Smooth muscle cell (in vitro differentiated cells): Measurements from ENCODE around the gene RNF10. TPM values are rescaled to one million over a fixed set of nuclear protein-coding genes. Genes with fewer than 3 reads are reported as not detected.

Experiments
- DNase-seq: peaks from one replicate; lab custom pipeline; 2025; ENCODE audit not compliant: unreplicated experiment; lab: John Stamatoyannopoulos, UW
- H2AFZ ChIP-seq: fragments of 200-600 bp; sonication (generic); 2 replicates; pipeline ENCODE4 v1.6.0; 2016; ENCODE audit warnings: antibody characterized with exemption, low read depth, mild to moderate bottlenecking
- H3F3A ChIP-seq: fragments of 200-600 bp; sonication (generic); 2 replicates; pipeline ENCODE4 v1.6.0; 2017; ENCODE audit warnings: antibody characterized with exemption, low read depth
- H3K27ac ChIP-seq: fragments of 200-600 bp; sonication (generic); 2 replicates; pipeline ENCODE4 v1.5.1; 2016; ENCODE audit warnings: low read depth, mild to moderate bottlenecking
- H3K27me3 ChIP-seq: fragments of 200-600 bp; sonication (generic); 2 replicates; pipeline ENCODE4 v1.6.1; 2016; ENCODE audit warnings: low read depth, mild to moderate bottlenecking
- H3K36me3 ChIP-seq: fragments of 200-600 bp; sonication (generic); 2 replicates; pipeline ENCODE4 v1.5.1; 2016; ENCODE audit warnings: low read depth
- H3K4me1 ChIP-seq: fragments of 200-600 bp; sonication (generic); 2 replicates; pipeline ENCODE4 v1.5.1; 2016; ENCODE audit warnings: low read depth
- H3K4me2 ChIP-seq: fragments of 200-600 bp; sonication (generic); 2 replicates; pipeline ENCODE4 v1.6.0; 2016; ENCODE audit warnings: mild to moderate bottlenecking
- H3K4me3 ChIP-seq: fragments of 200-600 bp; sonication (generic); 2 replicates; pipeline ENCODE4 v1.5.1; 2016; ENCODE audit warnings: mild to moderate bottlenecking
- H3K79me2 ChIP-seq: fragments of 200-600 bp; sonication (generic); 2 replicates; pipeline ENCODE4 v1.6.0; 2016; ENCODE audit warnings: low read depth, mild to moderate bottlenecking
- H3K9ac ChIP-seq: fragments of 200-600 bp; sonication (generic); 2 replicates; pipeline ENCODE4 v1.6.0; 2016; ENCODE audit warnings: low read depth
- H3K9me3 ChIP-seq: fragments of 200-600 bp; sonication (generic); replicated peaks from 2 replicates; pipeline ENCODE4 v1.5.1; 2016; ENCODE audit warnings: low read depth
- H4K20me1 ChIP-seq: fragments of 200-600 bp; sonication (generic); 2 replicates; pipeline ENCODE4 v1.6.0; 2016; ENCODE audit warnings: low read depth
- WGBS: methylation state at CpG from one replicate; pipeline ENCODE4 v1.1.7; 2016; ENCODE audit warnings: low lambda C conversion rate; 5-methylcytosine and 5-hydroxymethylcytosine counted together
- polyA plus RNA-seq: library from polyadenylated mRNA; unstranded; fragments of >200 nt; fragmentation: Nextera tagmentation; extraction: Ambion mirVana; gene quantifications from 2 replicates; pipeline ENCODE4 v1.2.1, GENCODE V29; 2016
- total RNA-seq: library from RNA; depleted of rRNA; stranded (reverse); fragments of >200 nt; gene quantifications from 2 replicates; pipeline ENCODE4 v1.2.3, GENCODE V29; 2014
- TF ChIP-seq, protein P1 (sequence below): fragments of 200-600 bp; sonication (generic); IDR thresholded peaks from 2 replicates; pipeline ENCODE4 v1.5.1; 2017; ENCODE audit warnings: borderline replicate concordance, mild to moderate bottlenecking, antibody characterized with exemption; ENCODE audit not compliant: insufficient read depth, poor library complexity, severe bottlenecking

RNF10 gene
- total and polyA plus RNA-seq, 2 experiments from 2014 or later, result 63.2 to 115 TPM

DNA sequence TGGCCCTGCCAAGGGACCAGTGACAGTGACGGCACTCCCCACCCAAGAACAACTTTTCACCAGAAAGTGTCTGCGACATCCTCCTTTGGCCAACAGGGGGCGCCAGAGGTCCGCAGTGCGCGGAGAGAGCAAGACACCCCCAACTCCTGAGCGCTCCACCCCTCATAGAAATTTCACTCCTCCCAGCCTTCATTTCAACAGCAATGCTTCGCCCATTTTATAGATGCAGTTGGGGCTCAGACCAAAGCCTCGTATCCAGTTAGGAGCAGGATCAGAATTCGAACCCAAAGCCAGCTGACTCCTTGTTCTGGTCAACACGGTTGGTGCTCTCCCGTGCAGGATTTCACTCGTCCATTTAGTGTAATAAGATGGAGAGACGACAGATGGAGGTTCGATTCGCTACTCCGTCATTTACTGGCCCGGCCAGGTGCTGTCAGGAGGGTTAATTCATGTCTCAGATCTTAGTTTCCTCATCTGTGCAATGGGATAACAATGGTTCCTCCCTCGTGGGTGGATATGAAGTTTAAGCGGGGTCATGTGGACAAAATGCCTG is 49.4 kb downstream of the RNF10 start:
- TF ChIP-seq, protein P1, sequence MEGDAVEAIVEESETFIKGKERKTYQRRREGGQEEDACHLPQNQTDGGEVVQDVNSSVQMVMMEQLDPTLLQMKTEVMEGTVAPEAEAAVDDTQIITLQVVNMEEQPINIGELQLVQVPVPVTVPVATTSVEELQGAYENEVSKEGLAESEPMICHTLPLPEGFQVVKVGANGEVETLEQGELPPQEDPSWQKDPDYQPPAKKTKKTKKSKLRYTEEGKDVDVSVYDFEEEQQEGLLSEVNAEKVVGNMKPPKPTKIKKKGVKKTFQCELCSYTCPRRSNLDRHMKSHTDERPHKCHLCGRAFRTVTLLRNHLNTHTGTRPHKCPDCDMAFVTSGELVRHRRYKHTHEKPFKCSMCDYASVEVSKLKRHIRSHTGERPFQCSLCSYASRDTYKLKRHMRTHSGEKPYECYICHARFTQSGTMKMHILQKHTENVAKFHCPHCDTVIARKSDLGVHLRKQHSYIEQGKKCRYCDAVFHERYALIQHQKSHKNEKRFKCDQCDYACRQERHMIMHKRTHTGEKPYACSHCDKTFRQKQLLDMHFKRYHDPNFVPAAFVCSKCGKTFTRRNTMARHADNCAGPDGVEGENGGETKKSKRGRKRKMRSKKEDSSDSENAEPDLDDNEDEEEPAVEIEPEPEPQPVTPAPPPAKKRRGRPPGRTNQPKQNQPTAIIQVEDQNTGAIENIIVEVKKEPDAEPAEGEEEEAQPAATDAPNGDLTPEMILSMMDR, result peak; percentile 88
- H3F3A ChIP-seq, result peaks cover 5% of the 10 kb centered on the region
- peaks cover 13% of the 10 kb centered on the region for H3K4me1 ChIP-seq
- H3K4me2 ChIP-seq, result peak overlapping the region; percentile 84
- peaks cover 19% of the 10 kb centered on the region for H3K27me3 ChIP-seq
- H3K4me3 ChIP-seq, result peak overlapping the region; percentile 8
- no peaks in the 10 kb centered on the region for H3K9me3 ChIP-seq
- no peak overlapping the region for H2AFZ ChIP-seq
- no peaks in the 10 kb centered on the region for H3K36me3 ChIP-seq
- no peaks in the 10 kb centered on the region for H3K79me2 ChIP-seq
- peak; percentile 28 for DNase-seq
- no peak overlapping the region for H3K9ac ChIP-seq
- H3K27ac ChIP-seq, result no peak overlapping the region
- H4K20me1 ChIP-seq, result no peaks in the 10 kb centered on the region
- WGBS, result 35% methylated on average over 20 of the region's 20 CpGs

DNA sequence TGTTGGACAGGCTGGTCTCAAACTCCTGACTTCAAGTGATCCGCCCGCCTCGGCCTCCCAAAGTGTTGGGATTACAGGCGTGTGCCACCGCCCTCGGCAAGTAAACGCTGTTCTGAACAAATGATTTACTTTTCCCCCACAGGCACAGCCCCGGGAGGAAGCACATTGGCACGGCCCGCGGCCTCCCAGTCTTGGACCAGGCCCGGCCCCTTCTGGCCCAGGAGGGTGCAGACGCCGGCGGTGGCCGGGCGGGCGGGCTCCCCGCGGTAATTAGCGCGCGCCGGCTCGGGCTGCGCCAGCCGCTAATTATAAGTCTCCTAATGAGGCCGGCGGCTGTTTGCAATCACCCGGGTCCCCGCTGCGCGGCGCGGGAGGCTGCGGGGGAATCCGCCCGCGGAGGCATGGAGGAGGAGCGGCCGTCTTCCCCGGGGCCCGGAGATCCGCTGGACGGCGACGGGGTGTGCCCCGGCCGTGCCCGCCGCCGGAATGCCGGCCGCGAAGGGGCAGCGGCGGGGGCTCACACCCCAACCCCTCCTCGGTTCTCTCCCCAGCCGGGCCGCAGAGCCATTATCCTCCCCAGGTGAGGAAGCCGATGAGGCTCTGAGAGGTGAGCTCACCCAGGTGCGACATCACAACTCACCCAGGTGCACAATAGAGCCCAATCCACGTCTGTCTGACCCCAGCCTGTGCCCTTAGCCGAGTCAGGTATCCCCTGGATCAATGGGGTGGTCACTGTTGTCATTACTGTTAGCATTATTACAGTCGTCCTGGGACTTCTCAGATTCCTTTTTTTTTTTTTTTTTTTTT is 50.4 kb downstream of the RNF10 start:
- Histone ChIP-seq H2AFZ (peak overlapping the region; percentile 72), H3K36me3 (no peaks in the 10 kb centered on the region), H3F3A (no peaks in the 10 kb centered on the region), H3K4me3 (peak overlapping the region; percentile 52), H3K27ac (no peak overlapping the region), H3K27me3 (peaks cover 19% of the 10 kb centered on the region), H3K79me2 (no peaks in the 10 kb centered on the region), H3K9me3 (no peaks in the 10 kb centered on the region), H3K4me2 (peak overlapping the region; percentile 84), H4K20me1 (no peaks in the 10 kb centered on the region), H3K4me1 (peaks cover 13% of the 10 kb centered on the region), H3K9ac (no peak overlapping the region)
- WGBS, result 5% methylated on average over 64 of the region's 65 CpGs
- DNase-seq, result peak; percentile 9
- TF ChIP-seq, protein P1, result peak; percentile 22

DNA sequence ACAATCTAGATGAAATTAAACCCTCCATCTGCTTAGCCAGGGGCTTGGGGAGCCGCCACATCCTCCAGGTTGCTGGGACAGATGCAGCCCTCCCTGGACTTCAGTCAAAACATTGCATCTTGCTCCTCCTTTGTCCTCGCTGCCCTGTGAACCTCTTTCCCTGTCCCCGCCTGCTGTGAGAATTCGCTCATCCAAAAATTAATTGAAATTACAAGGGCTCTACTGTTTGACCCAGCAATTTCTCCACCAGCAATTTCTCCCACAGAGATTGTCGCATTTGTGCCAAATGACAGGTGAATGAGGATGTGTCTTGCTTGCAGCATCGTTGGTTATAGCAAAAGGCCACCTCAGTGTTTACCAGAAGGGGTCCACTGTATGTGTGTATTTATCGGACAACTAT is 52.0 kb downstream of the RNF10 start:
- H3K9ac ChIP-seq, result no peak overlapping the region
- peaks cover 5% of the 10 kb centered on the region for H3K4me1 ChIP-seq
- H3K79me2 ChIP-seq, result no peaks in the 10 kb centered on the region
- no peaks in the 10 kb centered on the region for H3F3A ChIP-seq
- WGBS, result 83% methylated on average over 7 of the region's 7 CpGs
- H2AFZ ChIP-seq, result no peak overlapping the region
- no peak overlapping the region for H3K4me2 ChIP-seq
- no peaks in the 10 kb centered on the region for H3K36me3 ChIP-seq
- no peak for DNase-seq
- no peak overlapping the region for H3K27ac ChIP-seq
- TF ChIP-seq, protein P1, result no peak
- no peaks in the 10 kb centered on the region for H3K9me3 ChIP-seq
- H4K20me1 ChIP-seq, result no peaks in the 10 kb centered on the region
- peaks cover 19% of the 10 kb centered on the region for H3K27me3 ChIP-seq
- no peak overlapping the region for H3K4me3 ChIP-seq
